ENCODE measurements around the gene BCL2L15.
A peak's percentile ranks its signal among the peaks of the same experiment; 100 is the strongest.

Gene BCL2L15

DNA sequence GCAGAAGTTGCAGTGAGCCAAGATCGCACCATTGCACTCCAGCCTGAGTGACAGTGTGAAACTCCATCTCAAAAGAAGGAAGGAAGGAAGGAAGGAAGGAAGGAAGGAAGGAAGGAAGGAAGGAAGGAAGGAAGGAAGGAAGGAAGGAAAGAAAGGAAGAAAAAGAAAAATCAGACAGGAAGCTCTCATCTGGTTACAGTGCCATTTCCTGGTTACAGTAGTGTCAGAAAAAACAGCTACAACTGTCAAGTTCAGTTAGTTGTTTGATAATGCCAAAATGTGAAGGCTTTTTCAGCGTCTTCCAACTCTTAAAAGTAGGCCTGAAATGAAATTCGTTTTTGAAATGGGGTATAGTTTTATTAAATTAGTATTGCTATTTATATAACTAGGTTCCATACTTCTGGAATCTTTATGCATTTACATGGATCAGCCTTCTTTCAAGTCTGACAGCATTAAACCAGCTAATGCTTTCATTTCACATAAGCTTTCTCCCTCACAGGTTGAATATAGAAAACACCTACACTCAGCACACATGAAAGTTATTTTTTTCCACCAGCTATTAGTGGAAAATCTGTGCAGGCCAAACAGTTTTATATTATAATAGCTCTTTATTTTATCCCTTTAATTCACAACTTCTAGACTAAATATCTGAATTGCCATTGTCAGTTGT is 37.1 kb downstream of the BCL2L15 start:
- no peak for DNase-seq (ENCODE audit: low read depth)
- TF ChIP-seq, protein P1, sequence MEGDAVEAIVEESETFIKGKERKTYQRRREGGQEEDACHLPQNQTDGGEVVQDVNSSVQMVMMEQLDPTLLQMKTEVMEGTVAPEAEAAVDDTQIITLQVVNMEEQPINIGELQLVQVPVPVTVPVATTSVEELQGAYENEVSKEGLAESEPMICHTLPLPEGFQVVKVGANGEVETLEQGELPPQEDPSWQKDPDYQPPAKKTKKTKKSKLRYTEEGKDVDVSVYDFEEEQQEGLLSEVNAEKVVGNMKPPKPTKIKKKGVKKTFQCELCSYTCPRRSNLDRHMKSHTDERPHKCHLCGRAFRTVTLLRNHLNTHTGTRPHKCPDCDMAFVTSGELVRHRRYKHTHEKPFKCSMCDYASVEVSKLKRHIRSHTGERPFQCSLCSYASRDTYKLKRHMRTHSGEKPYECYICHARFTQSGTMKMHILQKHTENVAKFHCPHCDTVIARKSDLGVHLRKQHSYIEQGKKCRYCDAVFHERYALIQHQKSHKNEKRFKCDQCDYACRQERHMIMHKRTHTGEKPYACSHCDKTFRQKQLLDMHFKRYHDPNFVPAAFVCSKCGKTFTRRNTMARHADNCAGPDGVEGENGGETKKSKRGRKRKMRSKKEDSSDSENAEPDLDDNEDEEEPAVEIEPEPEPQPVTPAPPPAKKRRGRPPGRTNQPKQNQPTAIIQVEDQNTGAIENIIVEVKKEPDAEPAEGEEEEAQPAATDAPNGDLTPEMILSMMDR (conservative IDR thresholded peaks at IDR 0.05; ENCODE audit: low read length), result no peak
- H3K4me3 ChIP-seq (ENCODE audit: low read length), result no peak overlapping the region

DNA sequence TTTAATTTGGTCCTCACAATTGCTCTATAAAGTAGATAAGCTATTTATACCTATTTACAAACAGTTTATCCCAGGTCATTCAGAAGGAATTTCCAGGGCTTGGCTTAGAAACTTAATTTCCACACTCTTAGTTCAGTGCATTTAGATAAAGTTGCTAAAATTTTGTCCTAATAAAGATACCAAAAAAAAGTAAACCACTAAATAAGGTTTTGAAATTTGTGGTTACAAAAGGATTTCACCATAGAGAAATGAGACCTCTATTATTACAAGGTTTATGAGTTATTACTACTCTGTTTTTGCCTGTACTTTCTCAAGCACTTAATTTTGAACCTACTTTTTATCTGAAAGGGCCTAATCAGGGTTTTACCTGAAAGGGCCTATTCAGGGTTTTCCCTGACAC is 38.3 kb downstream of the BCL2L15 start:
- TF ChIP-seq, protein P1 (conservative IDR thresholded peaks at IDR 0.05; ENCODE audit: low read length), result no peak
- H3K4me3 ChIP-seq (ENCODE audit: low read length), result no peak overlapping the region
- peak; percentile 53 for DNase-seq (ENCODE audit: low read depth)

DNA sequence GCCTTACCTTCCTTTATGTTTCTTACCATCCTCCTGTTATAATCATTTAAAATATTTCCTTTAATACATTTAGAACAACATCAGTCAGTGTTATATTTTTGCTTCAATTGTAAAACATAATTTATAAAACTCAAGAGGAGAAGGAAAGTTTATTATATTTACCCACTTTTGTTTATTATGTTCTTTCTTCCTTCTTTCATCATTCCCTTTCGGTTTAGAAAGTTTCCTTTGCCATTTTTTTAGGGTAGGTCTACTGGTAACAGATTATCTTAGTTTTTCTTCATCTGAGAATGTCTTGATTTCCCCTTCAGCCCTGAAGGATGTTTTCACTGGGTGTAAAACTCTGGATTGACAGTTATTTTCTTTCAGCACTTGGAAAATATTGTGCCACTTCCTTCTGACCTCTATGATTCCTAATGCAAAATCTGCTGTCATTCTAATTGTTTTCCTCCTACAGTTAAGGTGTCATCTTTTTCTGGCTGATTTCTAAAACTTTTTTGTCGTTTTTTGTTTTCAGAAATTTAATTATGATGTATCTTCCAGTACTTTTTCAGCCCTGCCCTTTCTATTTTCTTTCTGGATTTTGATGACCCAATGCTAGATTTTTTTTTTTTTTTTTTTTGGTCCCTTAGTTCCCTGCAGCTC is 40.9 kb downstream of the BCL2L15 start:
- TF ChIP-seq, protein P1 (conservative IDR thresholded peaks at IDR 0.05; ENCODE audit: low read length), result no peak
- no peak for DNase-seq (ENCODE audit: low read depth)
- H3K4me3 ChIP-seq (ENCODE audit: low read length), result no peak overlapping the region

DNA sequence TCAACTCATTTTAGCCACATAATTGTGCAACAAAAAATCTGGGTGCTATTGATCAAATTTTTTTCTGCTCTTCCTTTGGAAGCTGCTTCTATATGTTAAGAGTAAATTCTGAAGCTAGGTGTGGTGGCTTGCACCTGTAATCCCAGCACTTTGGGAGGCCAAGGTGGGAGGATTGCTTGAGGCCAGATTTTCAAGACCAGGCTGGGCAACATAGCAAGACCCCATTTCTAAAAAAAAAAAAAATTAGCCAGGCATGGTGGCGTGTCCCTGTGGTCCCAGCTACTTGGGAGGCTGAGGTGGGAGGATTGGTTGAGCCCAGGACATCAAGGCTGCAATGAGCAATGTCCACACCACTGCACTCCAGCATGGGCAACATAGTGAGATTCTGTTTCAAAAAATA is 50.8 kb downstream of the BCL2L15 start:
- DNase-seq (ENCODE audit: low read depth), result no peak
- TF ChIP-seq, protein P1 (conservative IDR thresholded peaks at IDR 0.05; ENCODE audit: low read length), result no peak

DNA sequence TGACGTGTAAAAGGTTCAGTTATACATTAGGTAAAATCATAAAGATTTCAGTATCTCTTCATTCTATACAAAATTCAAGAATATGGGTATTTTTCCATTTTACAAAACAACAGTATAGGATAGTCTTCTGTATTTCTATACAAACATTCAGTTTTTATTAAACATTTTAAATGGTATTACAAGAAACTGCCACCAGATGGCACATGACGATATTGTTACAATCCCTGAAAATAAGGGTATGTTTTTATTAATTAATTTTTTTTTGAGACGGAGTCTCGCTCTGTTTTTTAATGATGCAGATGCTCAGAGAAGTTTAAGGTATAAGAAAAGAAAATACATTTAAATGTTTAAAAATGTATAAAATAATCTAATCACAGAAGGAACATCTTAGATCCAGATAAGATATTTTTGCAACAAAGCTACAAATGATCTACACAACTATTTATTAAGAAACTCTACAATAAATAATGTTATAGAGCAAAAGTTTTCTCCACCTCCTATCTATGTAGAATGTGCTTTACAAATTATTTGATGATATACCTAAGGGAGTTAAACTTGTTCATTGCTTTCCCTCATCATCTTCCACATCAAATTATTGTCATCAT is 51.6 kb downstream of the BCL2L15 start:
- DNase-seq (ENCODE audit: low read depth), result peak; percentile 51
- no peak overlapping the region for H3K4me3 ChIP-seq (ENCODE audit: low read length)
- TF ChIP-seq, protein P1 (conservative IDR thresholded peaks at IDR 0.05; ENCODE audit: low read length), result peak; percentile 58

More for the DNA sequence above, 50.8 kb downstream of the BCL2L15 start:
- H3K4me3 ChIP-seq (ENCODE audit: low read length), result no peak overlapping the region

DNA sequence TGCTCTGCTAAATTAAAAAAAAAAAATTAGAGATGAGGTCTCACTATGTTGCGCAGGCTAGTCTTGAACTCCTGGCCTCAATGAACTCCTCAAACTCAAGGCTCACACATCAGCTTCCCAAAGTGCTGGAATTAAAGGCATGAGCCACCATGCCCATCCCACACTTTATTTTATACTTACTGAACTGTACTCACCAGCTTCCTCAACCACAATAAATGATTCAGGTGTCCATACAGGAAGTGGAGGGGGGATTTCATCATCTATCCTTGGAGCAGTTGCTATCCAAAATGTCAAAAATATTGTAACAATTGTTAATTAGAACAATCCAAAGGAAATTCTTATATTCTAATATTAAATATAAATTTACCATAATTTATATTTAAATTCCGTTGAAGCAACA is 52.7 kb downstream of the BCL2L15 start:
- TF ChIP-seq, protein P1 (conservative IDR thresholded peaks at IDR 0.05; ENCODE audit: low read length), result no peak
- DNase-seq (ENCODE audit: low read depth), result no peak

More for the DNA sequence above, 52.7 kb downstream of the BCL2L15 start:
- H3K4me3 ChIP-seq (ENCODE audit: low read length), result no peak overlapping the region

Data from AG10803 (cell line).